HG02588 (cell line): ENCODE data around the gene ZFP36.
"Not testable (repeated sequence)": the region's sequence is repeated elsewhere in the genome, so short reads cannot be mapped to it uniquely, and the experiment has no call there.

Source experiments
- ATAC-seq: cut with Tn5 transposase; IDR thresholded peaks from one replicate; pipeline ENCODE4 v1.9.1; 2021; ENCODE audit warnings: mild to moderate bottlenecking, moderate library complexity; ENCODE audit not compliant: unreplicated experiment

The ZFP36 gene

GRCh38 chr19:39406656-39407409, at the start of gene ZFP36:
TSS of gene ZFP36 (plus strand) at chr19:39406847. CDS start at chr19:39406905, 58 bp downstream.
- no peak for ATAC-seq

- ATAC-seq = no peak
Measured at GRCh38 chr19:39359026-39359425, 47.6 kb upstream of the ZFP36 start.

GRCh38 chr19:39360599-39360998, 46.0 kb upstream of the ZFP36 start:
- ATAC-seq = no peak

GRCh38 chr19:39362682-39363657, 43.7 kb upstream of the ZFP36 start:
- ATAC-seq = no peak

- no peak for ATAC-seq
Measured at GRCh38 chr19:39363901-39364457, 42.7 kb upstream of the ZFP36 start.

GRCh38 chr19:39365531-39365930, 41.1 kb upstream of the ZFP36 start:
- ATAC-seq = no peak

- no peak for ATAC-seq
Measured at GRCh38 chr19:39369200-39369599, 37.4 kb upstream of the ZFP36 start.

- no peak for ATAC-seq
Measured at GRCh38 chr19:39370735-39371134, 35.9 kb upstream of the ZFP36 start.

- no peak for ATAC-seq
Measured at GRCh38 chr19:39372047-39372802, 34.4 kb upstream of the ZFP36 start.

GRCh38 chr19:39372941-39373340, 33.7 kb upstream of the ZFP36 start:
- no peak for ATAC-seq

GRCh38 chr19:39375929-39376328, 30.7 kb upstream of the ZFP36 start:
- no peak for ATAC-seq

- ATAC-seq = no peak
Measured at GRCh38 chr19:39377373-39378362, 29.0 kb upstream of the ZFP36 start.

- ATAC-seq = not testable (repeated sequence)
Measured at GRCh38 chr19:39379366-39379765, 27.3 kb upstream of the ZFP36 start.

GRCh38 chr19:39379865-39380396, 26.7 kb upstream of the ZFP36 start:
- ATAC-seq = no peak

GRCh38 chr19:39380521-39381502, 25.8 kb upstream of the ZFP36 start:
- ATAC-seq = no peak

GRCh38 chr19:39381910-39382611, 24.6 kb upstream of the ZFP36 start:
- ATAC-seq = no peak

- ATAC-seq = no peak
Measured at GRCh38 chr19:39382991-39383828, 23.4 kb upstream of the ZFP36 start.
